NCI-H2107 treated with DMSO at 0.1 percent for 48 hours (cell line): ENCODE results near the gene NDUFA1.
"Not testable (repeated sequence)": the region's sequence is repeated elsewhere in the genome, so short reads cannot be mapped to it uniquely, and the experiment has no call there.

Source experiments
- DNase-seq: peaks from one replicate; lab custom pipeline; 2025; ENCODE audit not compliant: unreplicated experiment; lab: John Stamatoyannopoulos, UW

Gene NDUFA1

DNA sequence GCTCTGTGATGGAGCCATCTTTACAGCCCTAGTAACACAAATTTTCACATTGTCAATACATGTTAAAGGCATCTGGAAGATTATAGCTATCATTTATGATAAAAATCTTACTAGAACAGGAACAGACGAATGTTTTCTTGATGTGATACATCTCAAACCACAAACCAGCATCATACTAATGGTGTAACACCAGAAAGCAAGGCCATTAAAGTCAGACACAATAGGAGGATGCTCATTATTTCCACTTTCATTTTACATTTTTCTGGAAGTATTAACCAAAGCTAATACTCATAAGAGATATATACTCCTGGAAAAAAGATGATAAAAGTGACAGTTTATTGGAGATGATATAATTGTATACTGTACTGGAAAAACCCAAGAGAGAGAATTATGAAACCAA lies 29.3 kb downstream of the NDUFA1 start:
- DNase-seq: no peak

DNA sequence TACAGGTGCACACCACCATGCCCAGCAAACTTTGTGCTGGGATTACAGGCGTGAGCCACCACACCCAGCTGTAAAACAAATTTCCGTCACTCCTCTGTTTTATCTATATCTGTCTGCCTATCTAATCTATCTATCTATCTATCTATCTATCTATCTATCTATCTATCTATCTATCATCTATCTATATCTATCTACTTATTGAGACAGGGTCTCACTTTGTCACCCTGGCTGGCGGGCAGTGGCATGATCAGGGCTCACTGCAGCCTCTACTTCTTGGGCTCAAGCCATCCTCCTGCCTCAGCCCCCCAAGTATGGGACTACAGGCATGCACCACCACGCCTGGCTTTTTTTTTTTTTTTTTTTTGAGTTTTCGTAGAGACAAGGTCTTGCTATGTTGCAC lies 44.7 kb downstream of the NDUFA1 start:
- DNase-seq: no peak

DNA sequence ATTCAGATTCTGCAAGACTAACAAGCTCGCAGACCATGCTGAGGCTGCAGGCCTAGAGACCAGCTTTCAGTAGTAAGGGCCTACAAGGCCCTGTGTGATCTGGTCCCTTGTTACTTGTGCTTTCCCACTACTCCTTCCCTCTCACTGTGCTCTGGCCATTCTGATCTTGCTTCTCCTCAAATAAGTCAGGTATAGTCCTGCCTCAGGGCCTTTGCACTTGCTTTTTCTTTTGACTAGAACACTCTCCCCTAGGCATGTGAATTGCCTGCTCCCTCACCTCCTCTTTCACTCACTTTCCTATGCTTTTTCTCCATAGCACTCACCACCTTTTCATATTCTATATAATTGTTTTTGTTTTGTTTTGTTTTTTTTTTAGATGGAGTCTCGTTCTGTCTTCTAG lies 46.2 kb downstream of the NDUFA1 start:
- no peak for DNase-seq

DNA sequence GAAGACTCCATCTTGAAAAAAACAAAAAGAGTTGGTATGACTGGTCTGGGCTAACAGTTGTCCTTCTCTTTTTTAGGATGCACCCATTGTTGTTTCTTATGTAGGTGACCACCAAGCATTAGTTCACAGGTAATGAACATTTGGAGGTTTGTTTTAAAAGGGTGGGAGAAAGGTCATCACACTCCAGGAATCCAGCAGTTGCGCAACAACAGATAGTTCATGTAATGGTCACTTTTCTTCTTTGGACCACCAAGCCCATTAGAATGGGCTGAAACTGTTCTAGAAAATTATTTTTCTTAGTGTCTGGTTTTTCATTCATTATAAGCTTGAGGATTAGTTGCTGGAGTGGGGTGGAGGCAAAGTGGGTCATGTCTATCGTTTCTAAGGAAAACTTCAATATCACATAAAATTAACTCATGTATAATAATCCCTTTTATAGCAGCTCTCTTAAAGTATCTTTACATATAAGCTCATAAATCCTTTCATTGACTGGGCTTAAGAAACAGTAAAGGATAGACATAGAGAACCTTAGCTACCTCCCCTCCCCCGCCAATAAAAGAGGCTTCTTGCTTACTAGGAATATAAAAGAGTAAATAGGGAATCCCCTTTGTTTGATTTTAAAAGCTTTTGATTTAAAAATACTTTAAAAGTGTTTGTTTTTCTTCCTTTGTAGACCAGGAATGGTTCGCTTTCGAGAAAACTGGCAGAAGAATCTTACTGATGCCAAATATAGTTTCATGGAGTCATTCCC lies 48.4 kb downstream of the NDUFA1 start:
- DNase-seq: no peak

DNA sequence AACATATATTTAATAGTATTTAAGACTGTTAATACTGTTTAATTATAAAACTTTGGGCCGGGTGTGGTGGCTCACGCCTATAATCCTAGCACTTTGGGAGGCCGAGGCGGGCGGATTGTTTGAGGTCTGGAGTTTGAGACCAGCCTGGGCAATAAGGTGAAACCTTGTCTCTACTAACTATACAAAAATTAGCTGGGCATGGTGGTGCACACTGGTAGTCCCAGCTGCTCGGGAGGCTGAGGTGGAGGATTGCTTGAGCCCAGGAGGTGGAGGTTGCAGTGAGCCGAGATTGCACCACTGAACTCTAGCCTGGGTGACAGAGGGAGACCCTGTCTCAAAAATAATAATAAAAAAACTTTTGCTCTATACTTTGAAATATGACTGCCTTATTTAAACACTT lies 50.8 kb downstream of the NDUFA1 start:
- not testable (repeated sequence) for DNase-seq
